GM21786 (cell line): ENCODE data around the gene TP73.
"Not testable (repeated sequence)": the region's sequence is repeated elsewhere in the genome, so short reads cannot be mapped to it uniquely, and the experiment has no call there.

Experiments used
- ATAC-seq: cut with Tn5 transposase; IDR thresholded peaks from one replicate; pipeline ENCODE4 v1.9.1; 2021; ENCODE audit not compliant: unreplicated experiment

TP73 gene

DNA sequence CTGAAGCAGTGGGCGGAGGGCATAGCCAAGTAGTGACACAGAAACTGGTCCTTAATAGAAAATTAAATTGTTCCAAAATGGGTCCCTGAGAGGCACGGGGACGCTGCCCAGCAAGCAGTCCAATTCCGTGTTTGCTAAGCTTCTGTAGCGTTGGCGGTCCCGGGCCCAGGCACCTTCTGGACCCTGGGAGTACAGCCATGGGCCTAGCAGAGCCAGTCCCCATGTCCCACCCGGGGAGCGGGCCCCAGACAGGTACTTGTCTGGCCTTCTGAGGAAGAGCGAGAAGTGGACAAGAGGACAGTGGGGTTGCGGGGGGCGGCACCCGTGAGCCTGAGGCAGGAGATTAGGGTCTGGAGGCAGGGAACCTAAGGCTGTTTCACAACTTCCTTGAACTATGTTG lies 88.4 kb downstream of the TP73 start:
- ATAC-seq: no peak

- no peak for ATAC-seq
These were observed 89.5 kb downstream of the TP73 start for GRCh38 chr1:3741566-3742438.

DNA sequence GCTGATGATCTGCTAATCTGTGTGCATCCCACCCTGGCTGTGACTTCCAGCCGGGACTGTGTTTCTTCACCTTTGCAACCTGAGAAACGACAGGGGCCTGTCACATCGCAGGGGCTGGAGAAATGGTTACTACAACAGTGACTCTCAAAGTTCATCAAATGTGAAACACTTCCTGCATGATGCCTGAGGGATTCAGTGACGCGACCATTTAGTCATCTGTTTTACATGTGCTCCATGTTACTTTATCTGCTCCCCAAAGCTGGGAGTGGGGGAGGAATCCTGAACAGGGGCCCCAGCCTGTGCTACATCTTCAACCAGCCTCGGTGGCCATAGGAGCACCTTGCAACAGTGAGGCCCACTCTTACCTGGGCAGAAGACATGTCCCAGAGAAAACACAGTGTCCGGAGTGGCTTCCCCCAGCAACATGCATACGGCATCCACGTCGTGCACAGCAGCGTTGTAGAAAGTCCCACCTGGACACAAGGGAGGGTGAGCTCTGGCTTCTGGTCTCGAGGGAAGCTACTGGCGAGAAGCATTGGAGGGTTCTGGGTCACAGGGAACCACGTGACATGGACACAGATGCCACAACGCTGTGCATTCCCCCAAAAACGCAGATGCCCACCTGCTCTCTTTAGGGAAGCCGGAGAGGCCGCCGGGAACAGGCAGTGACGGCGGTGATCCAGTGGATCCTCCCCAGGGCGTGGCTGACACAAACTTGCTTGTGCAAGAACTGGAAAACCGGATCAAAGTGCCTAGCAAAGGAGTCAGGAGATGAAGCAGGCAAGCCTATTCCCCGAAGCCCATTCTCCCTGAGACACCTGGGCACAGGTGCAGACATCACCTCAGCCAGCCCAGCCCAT lies 90.4 kb downstream of the TP73 start:
- ATAC-seq: no peak

DNA sequence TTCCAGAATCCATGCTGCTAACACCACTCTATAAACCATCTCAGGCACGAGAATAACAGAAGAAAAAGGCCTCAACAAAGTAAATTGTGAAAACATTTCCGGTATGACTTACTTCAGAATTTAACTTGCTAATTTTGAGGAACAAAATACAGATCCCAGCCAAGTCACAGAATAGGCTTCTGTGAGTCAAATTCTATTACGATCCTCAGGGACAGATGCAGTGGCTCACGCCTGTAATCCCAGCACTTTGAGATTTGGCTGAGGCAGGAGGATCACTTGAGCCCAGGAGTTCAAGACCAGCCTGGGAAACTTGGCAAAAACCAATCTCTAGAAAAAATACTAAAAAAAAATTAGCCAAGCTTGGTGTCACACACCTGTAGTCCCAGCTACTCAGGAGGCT lies 91.1 kb downstream of the TP73 start:
- ATAC-seq: no peak

- no peak for ATAC-seq
These were observed 91.5 kb downstream of the TP73 start for GRCh38 chr1:3743826-3744225.

GRCh38 chr1:3744646-3745045 lies 92.3 kb downstream of the TP73 start:
- ATAC-seq: no peak

DNA sequence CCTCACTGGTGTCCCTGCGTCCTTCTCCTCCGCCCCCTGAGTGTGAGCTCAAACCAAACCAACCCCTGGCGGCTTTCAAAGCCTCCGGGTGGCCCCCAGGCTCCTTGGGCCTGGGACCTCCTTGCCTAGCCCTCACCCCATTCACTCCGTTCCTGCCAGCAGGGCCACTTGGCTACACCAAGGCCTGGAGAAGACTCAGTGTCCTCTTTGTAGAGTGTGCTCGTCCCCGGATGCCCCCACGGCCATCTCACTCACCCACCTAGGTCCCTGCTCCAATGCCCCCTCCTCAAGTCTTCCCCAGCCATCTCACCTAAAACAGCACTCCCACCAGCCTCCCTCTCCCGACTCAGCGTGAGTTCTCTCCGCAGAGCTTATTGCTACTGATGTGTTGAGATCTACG lies 92.8 kb downstream of the TP73 start:
- ATAC-seq: no peak

DNA sequence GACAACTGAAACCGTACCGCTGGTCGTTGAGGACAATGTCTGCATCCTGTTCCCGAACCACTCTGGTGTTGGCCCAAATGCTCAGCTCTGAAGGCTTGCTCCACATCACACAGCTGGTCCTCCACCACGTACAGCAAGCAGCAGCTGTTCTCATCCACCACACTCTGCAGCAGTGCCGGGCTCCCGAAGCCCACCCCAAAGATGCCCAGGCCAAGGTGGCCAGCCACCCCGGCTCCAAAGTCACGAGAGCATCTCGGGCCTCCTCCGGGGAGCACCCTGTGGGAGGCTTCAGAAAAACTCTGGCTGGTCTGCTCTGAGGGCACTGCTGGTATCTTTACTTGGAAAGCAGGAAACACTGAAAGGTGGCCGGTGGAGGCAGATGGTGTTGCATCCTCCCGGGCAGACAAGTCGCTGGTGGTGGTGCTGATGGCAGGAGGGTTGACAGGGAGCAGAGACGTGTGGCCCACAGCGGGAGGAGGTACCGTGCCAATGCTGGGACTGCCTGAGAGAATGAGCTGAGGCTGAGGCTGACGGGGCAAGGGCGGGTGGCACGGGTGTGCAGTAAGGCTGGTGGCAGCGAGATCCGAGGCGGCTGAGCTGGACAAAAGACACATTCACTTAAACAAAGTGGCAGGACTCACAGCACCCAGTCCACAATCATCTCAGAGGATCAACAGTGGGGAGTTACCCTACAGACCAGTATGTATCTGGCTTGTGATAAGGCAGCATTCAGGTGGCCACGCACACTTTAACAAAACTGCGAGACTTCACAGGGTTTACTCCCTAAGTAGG lies 93.5 kb downstream of the TP73 start:
- no peak for ATAC-seq

DNA sequence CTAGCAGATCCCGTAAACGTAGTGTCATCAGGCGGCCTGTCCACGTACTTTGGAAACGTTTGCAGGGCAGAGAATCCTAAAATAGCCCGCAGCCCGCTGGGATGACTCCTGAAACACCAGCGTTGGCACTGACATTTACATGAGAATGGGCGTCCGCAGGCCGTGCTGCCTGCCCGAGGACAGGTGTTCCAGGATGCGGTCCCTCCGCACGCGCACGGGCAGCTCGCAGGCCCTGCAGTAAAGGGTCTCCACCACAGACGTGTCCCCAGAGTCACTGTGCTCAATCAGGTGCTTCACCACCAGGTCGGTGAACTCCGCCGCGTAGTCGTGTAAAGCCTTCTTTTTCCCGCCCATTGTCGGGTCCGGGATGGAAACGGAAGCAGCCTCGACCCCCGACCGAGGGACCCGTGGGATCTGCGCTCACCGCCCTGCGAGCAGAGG lies 94.1 kb downstream of the TP73 start:
- ATAC-seq: no peak

DNA sequence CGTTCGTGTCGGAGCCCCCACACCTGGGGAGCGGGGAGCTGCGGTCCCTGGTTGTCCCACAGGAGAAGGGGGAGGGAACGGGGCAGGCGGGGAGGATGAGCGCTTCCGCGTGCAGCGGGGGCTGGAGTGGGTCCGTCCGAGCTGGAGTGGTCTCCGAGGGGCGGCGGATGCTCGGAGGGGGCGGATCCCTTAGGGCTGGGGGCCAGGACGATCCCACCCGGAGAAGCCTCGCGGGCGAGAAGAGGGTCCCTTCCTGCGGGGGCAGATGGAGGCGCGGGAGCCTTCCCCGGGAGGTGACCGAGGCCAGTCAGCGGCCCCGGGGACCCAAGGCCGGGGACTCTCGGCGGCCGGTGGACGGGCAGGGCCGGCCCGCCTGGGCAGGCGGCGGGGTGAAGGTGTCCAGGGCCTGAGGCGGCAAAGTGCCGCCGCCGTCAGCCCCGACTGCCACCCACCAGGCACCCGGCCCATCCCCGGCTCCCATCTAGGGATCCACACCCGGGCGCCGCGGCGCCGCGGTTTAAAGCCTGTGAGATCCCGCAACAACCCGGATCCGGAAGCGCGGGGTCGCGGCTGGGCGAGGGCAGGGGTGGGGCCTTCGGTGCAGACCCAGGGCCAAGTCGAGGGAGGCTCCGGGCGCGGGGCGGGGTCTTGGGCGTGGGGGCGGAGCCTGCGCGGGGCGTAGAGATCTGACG lies 94.7 kb downstream of the TP73 start:
- no peak for ATAC-seq

GRCh38 chr1:3747522-3747848 lies 95.2 kb downstream of the TP73 start:
- ATAC-seq: no peak

DNA sequence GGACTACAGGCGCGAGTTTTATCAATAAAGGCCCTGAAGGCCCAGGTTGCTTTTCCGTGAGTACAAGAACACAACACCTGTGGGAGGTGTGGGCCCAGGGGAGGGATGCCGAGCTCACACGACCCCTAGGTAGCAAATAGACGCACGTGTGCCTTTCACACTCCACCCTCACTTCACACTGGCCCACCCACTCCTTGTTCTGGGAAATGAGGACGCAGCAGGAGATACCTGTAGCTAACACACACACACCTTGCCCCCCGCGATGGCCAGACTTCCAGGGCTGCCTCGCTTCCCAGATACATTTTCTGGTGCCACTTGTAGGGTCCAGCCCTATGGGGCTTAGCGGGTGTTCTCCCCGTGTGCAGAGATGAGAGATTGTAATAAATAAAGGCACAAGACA lies 95.6 kb downstream of the TP73 start:
- no peak for ATAC-seq

- not testable (repeated sequence) for ATAC-seq
These were observed 96.1 kb downstream of the TP73 start for GRCh38 chr1:3748316-3748900.

DNA sequence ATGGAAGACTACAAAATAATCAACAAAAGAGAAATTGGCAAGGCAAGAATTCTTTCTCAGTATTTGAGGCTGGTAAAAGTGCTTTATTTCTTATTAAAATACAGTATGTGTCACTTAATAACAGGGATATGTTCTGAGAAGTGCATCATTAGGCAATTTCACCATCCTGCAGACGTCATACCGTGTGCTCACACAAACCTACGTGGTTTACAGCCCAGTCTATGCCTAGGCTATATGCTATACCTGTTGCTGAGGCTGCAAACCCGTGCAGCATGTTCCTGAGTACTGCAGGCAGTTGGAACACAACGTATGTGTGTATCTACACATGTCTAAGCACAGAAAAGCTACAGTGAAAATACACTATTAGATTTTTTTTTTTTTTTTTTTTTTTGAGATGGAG lies 97.2 kb downstream of the TP73 start:
- no peak for ATAC-seq

DNA sequence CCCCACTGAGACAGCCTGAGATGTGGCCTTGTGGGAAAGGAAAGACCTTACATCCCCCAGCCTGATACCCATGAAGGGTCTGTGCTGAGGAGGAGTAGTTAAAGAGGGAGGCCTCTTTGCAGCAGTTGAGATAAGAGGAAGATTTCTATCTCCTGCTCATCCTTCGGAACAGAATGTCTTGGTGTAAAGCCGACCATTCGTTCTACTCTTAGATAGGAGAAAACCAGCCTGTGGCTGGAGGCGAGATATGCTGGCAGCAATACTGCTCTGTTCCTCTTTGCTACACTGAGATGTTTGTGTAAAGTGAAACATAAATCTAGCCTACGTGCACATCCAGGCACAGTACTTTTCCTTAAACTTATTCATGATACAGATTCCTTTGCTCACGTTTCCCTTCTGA lies 98.4 kb downstream of the TP73 start:
- no peak for ATAC-seq

DNA sequence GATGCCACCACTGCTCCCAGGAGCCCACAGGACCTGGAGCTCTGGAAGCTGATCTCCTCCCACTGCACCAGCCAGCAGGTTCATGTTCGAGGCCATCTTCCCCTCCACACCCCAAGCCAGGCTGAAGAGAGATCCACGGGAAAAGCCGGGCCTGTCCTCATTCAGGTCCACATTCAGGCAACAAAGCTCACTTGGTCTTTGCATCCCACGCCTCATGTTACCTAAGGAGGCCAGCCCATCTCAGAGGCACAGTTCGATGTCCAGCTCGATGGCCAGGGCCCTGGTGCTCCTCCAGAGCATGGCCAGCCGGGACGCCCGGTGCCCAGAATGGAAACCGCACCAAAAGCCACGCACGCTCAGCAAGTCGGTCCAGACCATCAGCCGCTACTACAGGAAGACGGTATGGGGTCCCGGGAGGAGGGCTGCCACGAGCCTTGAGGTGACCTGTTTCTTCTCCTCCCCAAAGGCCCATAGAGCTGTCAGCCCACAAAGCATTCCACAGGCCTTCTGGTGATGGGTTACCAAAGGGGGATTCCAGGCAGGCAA lies 100.2 kb downstream of the TP73 start, which contains the start of gene CCDC27:
Gene CCDC27 (plus strand): TSS at position 51 of the 546 bp plus-strand sequence. CDS start 32 bp downstream, at position 83.
- no peak for ATAC-seq

DNA sequence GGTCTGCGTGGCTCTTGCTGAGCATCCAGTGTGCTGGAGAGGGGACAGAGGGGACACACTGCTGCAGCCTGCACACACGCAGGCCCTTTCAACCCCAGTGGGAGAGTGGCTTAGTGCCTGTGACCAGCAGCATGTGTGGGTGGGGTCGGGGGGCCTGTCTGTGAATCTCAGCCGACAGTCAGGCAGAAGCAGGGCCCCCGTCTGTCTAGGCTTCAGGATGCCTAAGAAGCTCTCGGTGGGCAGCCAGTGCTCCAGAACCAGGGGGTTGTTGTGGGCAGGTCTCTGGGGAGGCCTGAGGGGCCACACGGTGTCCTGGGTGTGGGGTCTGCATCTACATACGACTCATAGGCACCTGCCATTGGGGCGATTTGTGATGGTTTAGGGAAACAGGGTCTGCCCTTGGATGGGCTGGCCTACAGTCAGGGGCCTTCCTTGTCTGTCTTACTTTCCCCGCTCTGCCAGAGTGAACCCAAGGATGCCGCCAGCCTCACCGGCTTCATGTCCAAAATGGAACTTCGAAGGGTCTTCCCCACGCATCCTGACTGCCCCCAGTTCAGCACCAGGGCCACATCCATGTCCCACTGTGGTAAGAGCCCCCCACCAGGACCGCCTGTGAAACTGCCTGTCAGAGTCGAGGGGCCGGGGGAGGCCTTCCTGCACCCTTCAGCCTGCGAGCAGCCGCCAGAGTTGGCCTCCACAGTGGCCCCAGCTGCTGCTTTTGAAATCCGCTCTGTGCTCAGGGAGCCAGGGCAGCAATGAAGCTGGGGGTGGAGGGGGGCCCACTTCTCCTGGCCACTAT lies 101.5 kb downstream of the TP73 start:
- ATAC-seq: no peak

- no peak for ATAC-seq
These were observed 104.1 kb downstream of the TP73 start for GRCh38 chr1:3756394-3756793.

DNA sequence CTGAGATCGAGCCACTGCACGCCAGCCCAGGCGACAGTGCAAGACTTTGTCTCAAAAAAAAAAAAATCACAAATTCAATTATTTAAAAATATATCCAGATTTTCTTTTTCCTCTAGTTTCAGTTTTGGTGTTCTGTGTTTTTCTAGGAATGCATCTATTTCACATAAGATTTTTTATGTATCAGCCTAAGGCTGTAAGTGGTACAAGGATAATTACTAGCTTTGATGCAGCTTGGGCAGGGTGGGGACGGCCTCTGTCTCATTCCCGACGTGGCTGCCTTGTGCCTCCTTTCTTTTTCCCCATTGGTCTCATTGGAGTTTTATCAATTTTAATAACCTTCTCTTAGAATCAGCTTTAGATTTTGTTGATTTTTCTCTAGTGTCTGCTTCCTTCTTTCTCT lies 106.8 kb downstream of the TP73 start:
- ATAC-seq: no peak
